ENCODE results near the gene LYL1.

Gene LYL1

DNA sequence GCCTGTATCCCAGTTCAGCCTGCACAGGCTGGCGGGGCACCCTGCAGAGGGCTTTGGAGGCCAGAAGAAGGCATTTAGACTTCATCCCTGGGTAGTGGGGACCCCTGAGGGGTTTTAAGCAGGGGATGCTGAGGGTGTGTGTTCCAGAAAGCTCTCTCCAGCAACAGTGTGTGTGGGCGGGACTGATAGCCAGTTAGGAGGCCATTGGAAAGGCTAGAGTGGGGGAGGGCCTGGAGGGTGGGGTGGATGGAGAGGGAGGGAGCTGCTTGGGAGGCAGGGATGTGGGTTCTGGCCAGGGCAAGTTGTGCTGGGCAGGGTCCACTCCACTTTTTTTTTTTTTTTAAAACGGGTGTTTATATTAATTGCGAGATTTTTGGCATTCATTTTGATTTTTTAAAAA is 28.3 kb downstream of the LYL1 start:
- no peak for DNase-seq (ENCODE audit: low read depth, low spot score)
- no peak overlapping the region for H3K4me3 ChIP-seq (ENCODE audit: low read depth, low read length)
- in situ Hi-C loops (cut with HindIII; ENCODE audit: low sequenced_read_pairs), result no loop called here

DNA sequence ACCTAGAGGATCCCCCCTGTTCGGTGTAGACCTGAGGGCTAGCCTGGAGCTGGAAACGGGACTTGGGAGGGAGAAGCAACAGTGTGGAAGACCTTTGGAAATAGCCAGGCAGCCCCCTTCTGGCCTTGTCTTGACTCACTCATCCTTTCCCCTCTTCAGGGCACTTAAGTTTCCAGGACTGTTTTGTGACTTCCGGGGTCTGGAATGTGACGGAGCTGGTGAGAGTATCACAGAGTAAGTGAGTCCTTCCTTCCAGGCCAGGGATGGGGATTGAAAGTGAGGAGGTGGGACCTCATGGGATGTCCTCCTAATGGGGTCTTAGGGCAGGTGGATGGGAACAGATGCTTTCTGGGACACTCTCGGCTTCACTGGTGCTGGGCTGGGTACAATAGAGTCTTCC is 29.4 kb downstream of the LYL1 start:
- no peak overlapping the region for H3K4me3 ChIP-seq (ENCODE audit: low read depth, low read length)
- TF ChIP-seq, protein P1, sequence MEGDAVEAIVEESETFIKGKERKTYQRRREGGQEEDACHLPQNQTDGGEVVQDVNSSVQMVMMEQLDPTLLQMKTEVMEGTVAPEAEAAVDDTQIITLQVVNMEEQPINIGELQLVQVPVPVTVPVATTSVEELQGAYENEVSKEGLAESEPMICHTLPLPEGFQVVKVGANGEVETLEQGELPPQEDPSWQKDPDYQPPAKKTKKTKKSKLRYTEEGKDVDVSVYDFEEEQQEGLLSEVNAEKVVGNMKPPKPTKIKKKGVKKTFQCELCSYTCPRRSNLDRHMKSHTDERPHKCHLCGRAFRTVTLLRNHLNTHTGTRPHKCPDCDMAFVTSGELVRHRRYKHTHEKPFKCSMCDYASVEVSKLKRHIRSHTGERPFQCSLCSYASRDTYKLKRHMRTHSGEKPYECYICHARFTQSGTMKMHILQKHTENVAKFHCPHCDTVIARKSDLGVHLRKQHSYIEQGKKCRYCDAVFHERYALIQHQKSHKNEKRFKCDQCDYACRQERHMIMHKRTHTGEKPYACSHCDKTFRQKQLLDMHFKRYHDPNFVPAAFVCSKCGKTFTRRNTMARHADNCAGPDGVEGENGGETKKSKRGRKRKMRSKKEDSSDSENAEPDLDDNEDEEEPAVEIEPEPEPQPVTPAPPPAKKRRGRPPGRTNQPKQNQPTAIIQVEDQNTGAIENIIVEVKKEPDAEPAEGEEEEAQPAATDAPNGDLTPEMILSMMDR (IDR thresholded peaks at IDR 0.05; ENCODE audit: low read depth, low read length), result no peak
- DNase-seq (ENCODE audit: low read depth, low spot score), result no peak
- in situ Hi-C loops (cut with HindIII; ENCODE audit: low sequenced_read_pairs), result no loop called here

More for the DNA sequence above, 28.3 kb downstream of the LYL1 start:
- TF ChIP-seq, protein P1 (IDR thresholded peaks at IDR 0.05; ENCODE audit: low read depth, low read length), result no peak

DNA sequence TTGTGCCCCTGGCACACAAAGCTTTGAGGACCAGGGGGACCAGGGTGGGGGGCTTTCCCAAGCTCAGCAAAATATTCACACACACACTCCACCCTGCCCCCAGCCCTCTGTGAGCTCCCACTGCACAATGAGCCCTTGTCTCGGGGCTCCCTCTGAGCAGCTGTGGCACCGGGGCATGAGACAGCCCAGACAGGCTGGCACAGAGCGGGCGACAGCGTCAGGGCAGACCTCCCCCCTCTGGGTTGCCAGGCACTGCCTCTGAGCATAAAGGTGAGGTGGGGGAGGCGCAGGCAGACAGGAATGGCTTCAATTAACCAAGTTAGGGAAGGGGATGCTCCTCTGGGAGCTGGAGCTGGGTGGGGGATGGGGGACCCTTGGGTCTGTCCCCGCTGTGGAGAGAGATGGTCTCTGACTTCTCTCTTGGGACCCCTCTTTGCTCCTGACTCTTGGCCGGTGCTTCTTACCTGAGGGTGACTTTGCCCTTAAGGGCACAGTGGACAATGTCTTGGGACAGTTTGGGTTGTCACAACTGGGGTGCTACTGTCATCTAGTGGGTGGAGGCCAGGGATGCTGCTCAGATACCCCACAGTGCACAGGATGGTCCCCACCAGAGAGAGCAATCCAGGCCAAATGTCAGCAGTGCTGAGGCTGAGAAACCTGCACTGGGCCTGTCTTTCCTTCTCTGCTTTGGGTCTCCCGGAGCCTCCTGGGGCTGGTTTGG is 30.3 kb downstream of the LYL1 start:
- H3K4me3 ChIP-seq (ENCODE audit: low read depth, low read length), result no peak overlapping the region
- TF ChIP-seq, protein P1 (IDR thresholded peaks at IDR 0.05; ENCODE audit: low read depth, low read length), result no peak
- in situ Hi-C loops (cut with HindIII; ENCODE audit: low sequenced_read_pairs), result no loop called here
- DNase-seq (ENCODE audit: low read depth, low spot score), result no peak

DNA sequence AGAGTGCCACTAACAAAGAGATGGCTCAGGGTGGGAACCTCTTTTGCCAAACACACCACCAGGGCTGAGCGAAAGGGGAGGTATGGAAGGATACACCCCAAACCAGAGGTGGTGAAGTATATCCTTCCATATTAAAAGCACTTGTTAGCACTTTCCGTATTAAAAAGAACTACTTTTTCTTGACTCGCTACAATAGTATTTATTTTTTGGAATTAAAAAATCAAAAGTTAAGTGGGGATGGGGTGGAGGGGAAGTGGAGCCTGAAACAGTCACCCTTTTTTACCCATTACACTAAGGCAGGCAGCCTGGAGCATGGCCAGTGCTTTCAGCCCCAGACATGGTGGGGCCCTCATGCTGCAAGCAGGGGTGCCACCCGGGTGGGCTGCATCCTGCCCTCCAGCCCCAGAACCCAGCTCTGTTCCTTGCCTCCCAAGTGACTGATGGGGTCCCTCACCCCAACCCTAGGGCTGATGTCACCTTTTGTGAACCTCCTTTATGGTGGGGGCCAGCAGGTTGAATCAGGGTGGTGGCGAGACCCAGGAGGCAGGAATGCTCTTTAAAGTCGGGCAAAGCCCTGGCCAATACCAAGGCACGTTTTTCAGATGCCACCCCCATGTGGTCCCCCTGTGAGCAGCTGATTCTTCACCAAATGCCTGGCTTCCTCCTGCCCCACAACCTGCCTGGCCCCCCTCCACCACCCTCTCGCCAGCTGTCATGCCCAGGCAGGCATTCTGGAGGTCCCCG is 31.0 kb downstream of the LYL1 start:
- in situ Hi-C loops (cut with HindIII; ENCODE audit: low sequenced_read_pairs), result no loop called here
- no peak overlapping the region for H3K4me3 ChIP-seq (ENCODE audit: low read depth, low read length)
- TF ChIP-seq, protein P1 (IDR thresholded peaks at IDR 0.05; ENCODE audit: low read depth, low read length), result no peak
- no peak for DNase-seq (ENCODE audit: low read depth, low spot score)

DNA sequence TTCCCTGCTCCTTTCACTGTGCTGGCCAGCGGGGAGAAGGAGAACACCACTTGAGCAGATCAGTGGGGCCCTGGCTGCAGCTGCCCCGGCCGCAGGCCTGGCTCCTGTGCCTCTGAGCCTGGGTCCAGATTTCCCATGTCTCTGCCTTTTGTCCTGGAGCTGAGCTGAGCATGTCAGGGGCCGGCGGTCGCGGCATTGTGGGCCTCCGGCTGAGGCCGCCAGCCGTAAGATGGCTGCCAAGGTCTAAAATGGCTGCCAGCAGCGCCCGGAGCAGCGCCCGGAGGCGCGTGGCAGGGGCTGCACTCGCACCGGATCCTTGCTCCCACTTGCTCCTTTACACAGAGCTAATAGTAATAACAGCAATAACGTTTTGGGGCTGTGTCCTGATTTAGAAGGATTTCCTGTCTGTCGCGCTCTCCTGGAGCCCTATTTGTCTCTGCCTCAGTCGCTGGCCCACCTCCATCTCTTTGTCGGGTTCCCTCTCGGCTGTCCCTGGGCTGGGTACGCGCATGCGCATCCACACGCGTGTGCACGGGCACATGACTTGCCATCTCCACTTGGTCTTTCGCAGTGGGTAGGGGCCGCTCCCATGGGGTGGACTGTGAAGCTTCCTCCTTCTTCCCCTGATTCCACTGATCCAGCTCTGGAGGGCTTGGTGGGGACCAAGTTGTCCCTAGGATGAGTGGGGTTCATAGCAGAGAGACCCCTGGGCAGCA is 32.1 kb downstream of the LYL1 start:
- no peak overlapping the region for H3K4me3 ChIP-seq (ENCODE audit: low read depth, low read length)
- no peak for DNase-seq (ENCODE audit: low read depth, low spot score)
- TF ChIP-seq, protein P1 (IDR thresholded peaks at IDR 0.05; ENCODE audit: low read depth, low read length), result no peak
- in situ Hi-C loops (cut with HindIII; ENCODE audit: low sequenced_read_pairs), result no loop called here

DNA sequence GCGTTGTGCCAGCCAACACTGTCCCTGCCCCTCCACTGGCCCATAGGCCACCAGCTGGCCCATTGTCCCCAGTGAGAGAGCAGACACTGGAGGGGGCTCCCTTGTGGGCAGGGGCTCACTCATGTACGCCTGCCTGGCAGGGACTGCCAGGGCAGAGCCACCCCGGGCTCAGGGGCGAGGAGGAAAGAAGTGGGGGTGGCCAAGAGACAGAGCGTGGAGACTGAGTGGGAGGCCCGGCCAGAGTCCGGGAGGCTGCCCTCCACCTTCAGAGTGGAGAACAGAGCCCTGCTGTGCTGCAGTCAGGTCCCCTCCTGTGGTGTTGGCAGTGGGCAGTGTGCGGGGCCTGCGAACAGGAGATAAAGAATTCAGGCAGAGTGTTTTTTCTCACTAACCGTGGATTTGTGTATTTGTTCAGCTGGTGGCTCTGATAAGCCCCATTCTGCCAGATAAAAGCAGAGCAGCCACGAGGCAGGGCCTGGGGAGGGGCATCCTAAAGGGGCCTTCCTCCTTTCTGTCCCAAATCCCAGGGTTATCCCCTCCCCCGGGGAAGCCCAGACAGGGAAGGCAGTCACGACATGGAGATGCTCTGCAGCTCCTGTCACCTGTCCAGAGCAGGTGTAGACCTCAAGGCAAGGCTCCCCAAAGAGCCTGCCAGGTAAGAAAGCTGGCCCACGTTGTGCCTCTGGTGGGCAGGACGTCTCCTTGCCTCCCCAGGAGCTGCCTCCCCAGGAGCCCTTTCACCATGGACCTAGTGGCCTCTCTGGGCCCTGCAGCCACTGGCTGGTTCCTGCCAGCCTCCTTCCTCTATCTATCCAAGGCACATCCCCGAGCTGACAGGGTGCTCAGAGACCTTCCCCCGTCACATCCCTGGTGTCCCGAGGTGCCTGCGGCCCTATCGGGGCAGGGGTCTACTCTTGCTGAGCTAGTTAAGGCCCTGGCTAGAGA is 33.0 kb downstream of the LYL1 start:
- H3K4me3 ChIP-seq (ENCODE audit: low read depth, low read length), result no peak overlapping the region
- in situ Hi-C loops (cut with HindIII; ENCODE audit: low sequenced_read_pairs), result no loop called here
- TF ChIP-seq, protein P1 (IDR thresholded peaks at IDR 0.05; ENCODE audit: low read depth, low read length), result no peak
- DNase-seq (ENCODE audit: low read depth, low spot score), result no peak

All from astrocyte of the spinal cord (primary cell).